Sigmoid colon (tissue), 7 donors: Measurements from ENCODE around the gene ZNF76. TPM values are rescaled to one million over a fixed set of nuclear protein-coding genes. Genes with fewer than 3 reads are reported as not detected.

ENCODE experiments used
- DNase-seq: peaks from one replicate; pipeline ENCODE4 v3.0.0-alpha.2; 2019
- H3K27ac ChIP-seq, 4 donors: fragments of 200-600 bp; sonication (generic); one replicate each; pipeline ENCODE4 v1.5.1; 2016 to 2019; ENCODE audit warnings: mild to moderate bottlenecking in 1 of 4
- H3K27me3 ChIP-seq, 3 donors: fragments of 200-600 bp; sonication (generic); one replicate each; pipeline ENCODE4 v1.5.1; 2019; ENCODE audit warnings: mild to moderate bottlenecking in 1 of 3
- H3K36me3 ChIP-seq, 4 donors: fragments of 200-600 bp; sonication (generic); one replicate each; pipeline ENCODE4 v1.5.1; 2016 to 2019
- H3K4me1 ChIP-seq, 4 donors: fragments of 200-600 bp; sonication (generic); one replicate each; pipeline ENCODE4 v1.5.1; 2017 to 2019
- H3K4me3 ChIP-seq, 4 donors: fragments of 200-600 bp; sonication (generic); one replicate each; pipeline ENCODE4 v1.5.1; 2017 to 2019; ENCODE audit warnings: mild to moderate bottlenecking in 2 of 4, moderate library complexity in 1 of 4
- H3K9me3 ChIP-seq, 4 donors: fragments of 200-600 bp in 3 of 4; sonication (generic) in 3 of 4; one replicate each; pipeline versions ENCODE4 v1.5.1 to v1.6.1; 2013 to 2019
- EP300 ChIP-seq, 4 donors: sonication (generic); formaldehyde crosslinking; IDR thresholded peaks; one replicate each; pipeline ENCODE4 v1.6.1; 2017; ENCODE audit warnings: antibody characterized with exemption in 4 of 4
- POLR2A ChIP-seq, 2 donors: fragments of 450-650 bp; IDR thresholded peaks; one replicate each; pipeline ENCODE4 v1.6.1; 2016; ENCODE audit warnings: antibody characterized with exemption in 2 of 2, mild to moderate bottlenecking in 2 of 2, moderate library complexity in 2 of 2
- POLR2AphosphoS5 ChIP-seq, 4 donors: sonication (generic); formaldehyde crosslinking; IDR thresholded peaks; one replicate each; pipeline ENCODE4 v1.6.1; 2017; ENCODE audit warnings: antibody characterized with exemption in 4 of 4
- WGBS, 2 donors: extraction: QIAGEN DNeasy Blood & Tissue Kit; methylation state at CpG; one replicate each; pipeline ENCODE4 v1.1.7; 2013; 5-methylcytosine and 5-hydroxymethylcytosine counted together
- intact Hi-C: fragments of 100-400 bp; cut with DNase I; formaldehyde crosslinking; loops from one replicate; pipeline ENCODE4 v1.15.1; 2023
- polyA plus RNA-seq, 3 donors: library from polyadenylated mRNA; stranded (reverse); fragments of 200-250 nt; gene quantifications; one replicate each; pipeline ENCODE4 v1.2.3, GENCODE V29; 2013
- total RNA-seq, 4 donors: library from RNA; depleted of rRNA; stranded (reverse); fragments of >200 nt; gene quantifications; one replicate each; pipeline ENCODE4 v1.1.0, GENCODE V29; 2016
- TF ChIP-seq, protein P1 (sequence below), 4 experiments: fragments of 450-650 bp in 3 of 4; fragments of 200-600 bp in 1 of 4; IDR thresholded peaks; one replicate each; pipeline ENCODE4 v1.5.1; 2016 to 2019; ENCODE audit warnings: antibody characterized with exemption in 4 of 4, mild to moderate bottlenecking in 3 of 4, moderate library complexity in 2 of 4
- donor health status: healthy with polysubstance abuse.
- donor health status: Bipolar disorder and iron deficiency.
- donor health status: healthy.

ZNF76 gene
- total and polyA plus RNA-seq, 7 donors = 14.3 to 59.8 (median 29.3) TPM

GRCh38 chr6:35292494-35292893 is 33.0 kb downstream of the ZNF76 start:
- intact Hi-C loops = no loop called here
- Histone ChIP-seq H3K36me3 (peaks cover 32 to 81% (median 47%) of the 10 kb centered on the region in 4 donors), H3K4me3 (no peak overlapping the region), H3K27me3 (no peaks in the 10 kb centered on the region), H3K9me3 (no peaks in the 10 kb centered on the region), H3K4me1 (peaks cover 0 to 6% (median 5%) of the 10 kb centered on the region in 4 donors), H3K27ac (no peak overlapping the region)
- no peak for TF ChIP-seq EP300 (IDR thresholded peaks at IDR 0.05)
- TF ChIP-seq, protein P1, sequence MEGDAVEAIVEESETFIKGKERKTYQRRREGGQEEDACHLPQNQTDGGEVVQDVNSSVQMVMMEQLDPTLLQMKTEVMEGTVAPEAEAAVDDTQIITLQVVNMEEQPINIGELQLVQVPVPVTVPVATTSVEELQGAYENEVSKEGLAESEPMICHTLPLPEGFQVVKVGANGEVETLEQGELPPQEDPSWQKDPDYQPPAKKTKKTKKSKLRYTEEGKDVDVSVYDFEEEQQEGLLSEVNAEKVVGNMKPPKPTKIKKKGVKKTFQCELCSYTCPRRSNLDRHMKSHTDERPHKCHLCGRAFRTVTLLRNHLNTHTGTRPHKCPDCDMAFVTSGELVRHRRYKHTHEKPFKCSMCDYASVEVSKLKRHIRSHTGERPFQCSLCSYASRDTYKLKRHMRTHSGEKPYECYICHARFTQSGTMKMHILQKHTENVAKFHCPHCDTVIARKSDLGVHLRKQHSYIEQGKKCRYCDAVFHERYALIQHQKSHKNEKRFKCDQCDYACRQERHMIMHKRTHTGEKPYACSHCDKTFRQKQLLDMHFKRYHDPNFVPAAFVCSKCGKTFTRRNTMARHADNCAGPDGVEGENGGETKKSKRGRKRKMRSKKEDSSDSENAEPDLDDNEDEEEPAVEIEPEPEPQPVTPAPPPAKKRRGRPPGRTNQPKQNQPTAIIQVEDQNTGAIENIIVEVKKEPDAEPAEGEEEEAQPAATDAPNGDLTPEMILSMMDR (IDR thresholded peaks at IDR 0.05) = no peak
- no peak for TF ChIP-seq POLR2AphosphoS5 (IDR thresholded peaks at IDR 0.05)
- no peak for TF ChIP-seq POLR2A (IDR thresholded peaks at IDR 0.05)
- peak; percentile 57 for DNase-seq
- 77 to 80% methylated on average over 15 of the region's 15 CpGs for WGBS, 2 donors

- Histone ChIP-seq H3K4me3 (no peak overlapping the region), H3K27me3 (no peaks in the 10 kb centered on the region), H3K27ac (no peak overlapping the region), H3K36me3 (peaks cover 30 to 70% (median 36%) of the 10 kb centered on the region in 4 donors), H3K9me3 (no peaks in the 10 kb centered on the region), H3K4me1 (peaks cover 0 to 14% (median 13%) of the 10 kb centered on the region in 4 donors)
- intact Hi-C loops = loop anchor here (1.0 kb wide), 1 partner anchor 156 kb away; no protein-coding TSS in a partner anchor
- no peak for TF ChIP-seq POLR2A (IDR thresholded peaks at IDR 0.05)
- TF ChIP-seq POLR2AphosphoS5 (IDR thresholded peaks at IDR 0.05) = no peak
- TF ChIP-seq, protein P1 (IDR thresholded peaks at IDR 0.05) = no peak
- TF ChIP-seq EP300 (IDR thresholded peaks at IDR 0.05) = no peak
- 90 to 94% methylated on average over 9 of the region's 9 CpGs for WGBS, 2 donors
- DNase-seq = peak; percentile 48
Observed at GRCh38 chr6:35293681-35294080, 34.1 kb downstream of the ZNF76 start.

DNA sequence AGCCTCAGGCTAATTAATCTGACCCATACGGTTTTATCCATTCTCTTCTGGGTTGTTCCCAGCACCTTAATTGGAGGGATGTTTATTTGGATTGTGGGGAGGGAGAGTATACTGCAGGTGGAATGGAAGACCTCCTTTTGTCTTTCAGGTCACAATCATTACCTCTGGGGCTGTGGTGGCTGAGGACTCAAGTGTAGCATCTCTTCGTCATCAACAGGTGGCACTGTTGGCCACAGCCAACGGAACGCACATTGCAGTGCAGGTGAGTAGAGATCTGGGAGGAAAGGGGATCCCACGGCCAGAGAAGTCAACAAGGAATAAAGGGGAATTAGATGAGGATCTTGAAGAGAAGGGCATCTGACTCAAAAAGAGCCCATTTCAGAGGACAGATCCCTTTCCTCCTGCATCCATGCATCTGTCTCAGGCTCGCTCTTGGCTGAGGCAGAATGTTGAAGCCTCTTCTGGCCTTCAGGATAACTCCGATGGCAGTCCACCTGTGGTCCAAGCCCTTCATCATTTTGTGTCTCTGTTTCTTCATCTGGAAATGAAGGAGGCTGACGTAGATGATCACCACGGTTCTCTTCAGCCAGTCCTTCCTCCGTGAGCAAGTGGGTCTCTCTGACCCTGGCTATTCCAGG is 34.9 kb downstream of the ZNF76 start:
- peaks cover 30 to 62% (median 33%) of the 10 kb centered on the region in 4 donors for H3K36me3 ChIP-seq
- DNase-seq = peak; percentile 71
- H3K9me3 ChIP-seq = no peaks in the 10 kb centered on the region
- WGBS, 2 donors = 51 to 59% methylated on average over 10 of the region's 10 CpGs
- no peak overlapping the region for H3K27ac ChIP-seq
- no peaks in the 10 kb centered on the region for H3K27me3 ChIP-seq
- intact Hi-C loops = loop anchor here (1.0 kb wide), 1 partner anchor 155 kb away; no protein-coding TSS in a partner anchor
- H3K4me3 ChIP-seq = no peak overlapping the region
- H3K4me1 ChIP-seq = peaks cover 0 to 14% (median 13%) of the 10 kb centered on the region in 4 donors
- TF ChIP-seq POLR2A (IDR thresholded peaks at IDR 0.05) = no peak
- TF ChIP-seq, protein P1 (IDR thresholded peaks at IDR 0.05) = peak; percentile 32 to 71 (median 65)

GRCh38 chr6:35295036-35295435 is 35.5 kb downstream of the ZNF76 start:
- Histone ChIP-seq H3K27ac (no peak overlapping the region), H3K9me3 (no peaks in the 10 kb centered on the region), H3K4me3 (no peak overlapping the region), H3K36me3 (peaks cover 27 to 56% (median 28%) of the 10 kb centered on the region in 4 donors), H3K4me1 (peaks cover 0 to 14% (median 13%) of the 10 kb centered on the region in 4 donors), H3K27me3 (no peaks in the 10 kb centered on the region)
- DNase-seq = peak; percentile 57
- intact Hi-C loops = loop anchor here (5.0 kb wide), 1 partner anchor 47 kb away; the partner anchor contains the start of gene PPARD
- 91 to 94% methylated on average over 2 of the region's 2 CpGs for WGBS, 2 donors
- TF ChIP-seq POLR2AphosphoS5 (IDR thresholded peaks at IDR 0.05) = no peak
- TF ChIP-seq POLR2A (IDR thresholded peaks at IDR 0.05) = no peak
- TF ChIP-seq EP300 (IDR thresholded peaks at IDR 0.05) = no peak
- TF ChIP-seq, protein P1 (IDR thresholded peaks at IDR 0.05) = no peak
